ENCODE data around the gene EPHA2.
"Not testable (repeated sequence)": the region's sequence is repeated elsewhere in the genome, so short reads cannot be mapped to it uniquely, and the experiment has no call there.

EPHA2 gene

GRCh38 chr1:16119504-16119903 is 36.4 kb downstream of the EPHA2 start:
- no peak for DNase-seq (ENCODE audit: low read depth in 2 of 2)

GRCh38 chr1:16118706-16119105 is 37.2 kb downstream of the EPHA2 start:
- DNase-seq (ENCODE audit: low read depth in 2 of 2): no peak

GRCh38 chr1:16117936-16118335 is 37.9 kb downstream of the EPHA2 start:
- no peak for DNase-seq (ENCODE audit: low read depth in 2 of 2)

GRCh38 chr1:16117369-16117768 is 38.5 kb downstream of the EPHA2 start:
- no peak for DNase-seq (ENCODE audit: low read depth in 2 of 2)

GRCh38 chr1:16116625-16117024 is 39.2 kb downstream of the EPHA2 start:
- DNase-seq (ENCODE audit: low read depth in 2 of 2): no peak

GRCh38 chr1:16116002-16116401 is 39.9 kb downstream of the EPHA2 start:
- no peak for DNase-seq (ENCODE audit: low read depth in 2 of 2)

- DNase-seq (ENCODE audit: low read depth in 2 of 2): no peak
Observed at GRCh38 chr1:16115468-16115983, 40.3 kb downstream of the EPHA2 start.

- no peak for DNase-seq (ENCODE audit: low read depth in 2 of 2)
Observed at GRCh38 chr1:16114527-16115467, 41.1 kb downstream of the EPHA2 start.

GRCh38 chr1:16112596-16113555 is 43.0 kb downstream of the EPHA2 start:
- DNase-seq (ENCODE audit: low read depth in 2 of 2): no peak

GRCh38 chr1:16111771-16112595 is 43.9 kb downstream of the EPHA2 start:
- no peak for DNase-seq (ENCODE audit: low read depth in 2 of 2)

- DNase-seq (ENCODE audit: low read depth in 2 of 2): no peak
Observed at GRCh38 chr1:16110884-16111283, 45.0 kb downstream of the EPHA2 start.

GRCh38 chr1:16110456-16110855 is 45.4 kb downstream of the EPHA2 start:
- no peak for DNase-seq (ENCODE audit: low read depth in 2 of 2)

GRCh38 chr1:16109571-16109970 is 46.3 kb downstream of the EPHA2 start:
- DNase-seq (ENCODE audit: low read depth in 2 of 2): no peak

GRCh38 chr1:16107039-16107438 is 48.8 kb downstream of the EPHA2 start:
- DNase-seq (ENCODE audit: low read depth in 2 of 2): not testable (repeated sequence)

- DNase-seq (ENCODE audit: low read depth in 2 of 2): no peak
Observed at GRCh38 chr1:16101623-16102022, 54.2 kb downstream of the EPHA2 start.

GRCh38 chr1:16099412-16099811 is 56.5 kb downstream of the EPHA2 start:
- no peak for DNase-seq (ENCODE audit: low read depth in 2 of 2)

- no peak for DNase-seq (ENCODE audit: low read depth in 2 of 2)
Observed at GRCh38 chr1:16095447-16095846, 60.4 kb downstream of the EPHA2 start.

GRCh38 chr1:16094453-16095158 is 61.3 kb downstream of the EPHA2 start:
- no peak for DNase-seq (ENCODE audit: low read depth in 2 of 2)

GRCh38 chr1:16093611-16094010 is 62.3 kb downstream of the EPHA2 start:
- no peak for DNase-seq (ENCODE audit: low read depth in 2 of 2)

GRCh38 chr1:16092923-16093511 is 62.9 kb downstream of the EPHA2 start:
- no peak for DNase-seq (ENCODE audit: low read depth in 2 of 2)

All from stimulated activated CD4-positive, alpha-beta T cell treated with anti-CD3 and anti-CD28 coated beads, Interleukin-1b, Interleukin-23, amount 100 ng/mL, for 1 hour (primary cell).